ENCODE data around the gene MLN. TPM values are rescaled to one million over a fixed set of nuclear protein-coding genes. Genes with fewer than 3 reads are reported as not detected.

The MLN gene
- polyA plus RNA-seq, 2 of the 4 experiments (the other 2 are of a cell fraction): not detected

DNA sequence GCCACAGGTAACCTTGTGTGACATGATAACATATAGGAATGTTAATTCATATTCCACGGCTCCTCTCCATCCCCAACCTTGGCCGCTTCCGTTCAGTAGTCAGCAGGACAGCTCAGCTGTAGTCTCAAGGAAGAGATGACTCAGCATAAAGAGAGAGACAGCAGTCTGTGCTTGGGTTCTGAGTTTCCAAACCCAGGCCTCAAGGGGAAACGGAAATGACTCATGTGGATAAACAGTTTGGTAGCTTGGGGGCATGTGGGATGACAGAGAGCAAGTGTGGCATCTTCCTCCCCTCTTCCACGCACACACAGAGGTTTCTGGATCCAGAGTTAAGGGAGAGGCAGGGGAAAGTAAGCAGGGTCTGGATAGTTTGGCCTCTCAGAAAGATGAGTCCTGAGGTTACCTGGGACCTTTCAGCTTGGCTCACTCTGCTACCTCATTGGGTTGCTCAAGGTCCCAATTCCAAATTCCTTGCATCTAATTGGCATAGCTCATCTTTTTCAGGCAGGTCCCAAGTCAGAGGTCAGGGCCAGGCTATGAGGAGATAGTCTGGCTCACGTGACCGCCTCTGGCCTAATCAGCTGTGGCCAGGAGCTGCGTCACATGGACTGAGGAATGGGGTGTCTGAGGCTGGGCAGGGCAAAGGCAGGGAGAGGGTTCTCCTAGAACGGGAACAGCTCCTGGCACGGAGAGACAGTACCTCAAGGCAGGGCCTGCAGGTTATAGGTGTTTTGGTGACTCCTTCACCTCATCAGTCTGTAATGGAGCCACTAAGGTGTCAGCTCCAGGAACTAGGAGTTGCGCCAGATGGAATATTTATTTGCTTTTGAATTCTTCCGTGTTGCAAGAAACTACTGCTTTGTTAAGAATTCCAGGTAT is 36.5 kb upstream of the MLN start:
- Histone ChIP-seq H3K4me3 (peak overlapping the region; percentile 3; the same call in 2 of the 3 replicates), H3K9me3 (no peaks in the 10 kb centered on the region; the same call in 2 of the 3 replicates), H3K27ac (peak overlapping the region; percentile 86 to 97), H3K4me2 (peak overlapping the region; percentile 78), H3K4me1 (peaks cover 52% of the 10 kb centered on the region)
- POLR2A ChIA-PET: interaction anchor here (1.2 to 1.7 kb wide), 2 partner anchors 52 to 129 kb away, joined by 4 to 9 read pairs; partner anchors contain the start of genes LEMD2 and UQCC2
- WGBS (ENCODE audit: missing lambda C conversion rate): 6% methylated on average over 10 of the region's 12 CpGs
- CTCF ChIA-PET: interaction anchor here (0.6 to 5.8 kb wide), 11 partner anchors 8 to 315 kb away, joined by 3 to 27 read pairs (median 4); partner anchors contain the start of gene UQCC2
- FAIRE-seq (peak; percentile 51), DNase-seq (ENCODE audit: low read depth in 1 of 2, low spot score in 1 of 2) (peak; percentile 88 to 95), ATAC-seq (peak; percentile 92 to 94)
- TF ChIP-seq, protein P1, sequence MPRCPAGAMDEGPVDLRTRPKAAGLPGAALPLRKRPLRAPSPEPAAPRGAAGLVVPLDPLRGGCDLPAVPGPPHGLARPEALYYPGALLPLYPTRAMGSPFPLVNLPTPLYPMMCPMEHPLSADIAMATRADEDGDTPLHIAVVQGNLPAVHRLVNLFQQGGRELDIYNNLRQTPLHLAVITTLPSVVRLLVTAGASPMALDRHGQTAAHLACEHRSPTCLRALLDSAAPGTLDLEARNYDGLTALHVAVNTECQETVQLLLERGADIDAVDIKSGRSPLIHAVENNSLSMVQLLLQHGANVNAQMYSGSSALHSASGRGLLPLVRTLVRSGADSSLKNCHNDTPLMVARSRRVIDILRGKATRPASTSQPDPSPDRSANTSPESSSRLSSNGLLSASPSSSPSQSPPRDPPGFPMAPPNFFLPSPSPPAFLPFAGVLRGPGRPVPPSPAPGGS (IDR thresholded peaks at IDR 0.05): peak; percentile 44; the same call in 1 of the 3 replicates
- TF ChIP-seq BHLHE40 (IDR thresholded peaks at IDR 0.05; ENCODE audit: low read depth, low read length) (no peak), MAZ (IDR thresholded peaks at IDR 0.05; ENCODE audit: borderline replicate concordance, low read depth, low read length) (no peak), RAD21 (conservative IDR thresholded peaks at IDR 0.05 in 1 of 2, IDR thresholded peaks at IDR 0.05 in 1 of 2) (no peak; a peak in 2 of 5 replicates), JUN (IDR thresholded peaks at IDR 0.05) (peak; percentile 71 to 78; a peak in 4 of 5 replicates), POLR2AphosphoS2 (conservative IDR thresholded peaks at IDR 0.05; ENCODE audit: low read length) (no peak), ZNF302 (CRISPR knock-in tag; IDR thresholded peaks at IDR 0.05) (no peak), RNF2 (IDR thresholded peaks at IDR 0.05; ENCODE audit: borderline replicate concordance, low read depth) (no peak), MAFK (IDR thresholded peaks at IDR 0.05; ENCODE audit: partially characterized antibody) (peak; percentile 100), ZFP36 (IDR thresholded peaks at IDR 0.05; ENCODE audit: borderline replicate concordance, partially characterized antibody) (no peak), NR3C1 (IDR thresholded peaks at IDR 0.05) (no peak), FOSB (CRISPR knock-in tag; IDR thresholded peaks at IDR 0.05) (no peak), HEYL (CRISPR knock-in tag; IDR thresholded peaks at IDR 0.05) (no peak), EP300 (IDR thresholded peaks at IDR 0.05) (peak; percentile 29 to 81; a peak in 2 of 5 replicates), HOXB13 (CRISPR knock-in tag; IDR thresholded peaks at IDR 0.05; ENCODE audit: low read depth) (peak; percentile 12), SREBF2 (IDR thresholded peaks at IDR 0.05) (no peak), CHD4 (IDR thresholded peaks at IDR 0.05; ENCODE audit: borderline replicate concordance) (no peak), ESRRA (IDR thresholded peaks at IDR 0.05; ENCODE audit: borderline replicate concordance, low read length) (no peak), POLR2A (IDR thresholded peaks at IDR 0.05; ENCODE audit: low read length) (peak; percentile 26; the same call in 1 of the 2 replicates), CBX8 (IDR thresholded peaks at IDR 0.05) (no peak), RARB (CRISPR knock-in tag; IDR thresholded peaks at IDR 0.05) (0 out of 2 replicates have a peak, but pooled peaks have one; percentile 17), SMC3 (IDR thresholded peaks at IDR 0.05) (no peak), FOXS1 (CRISPR knock-in tag; IDR thresholded peaks at IDR 0.05) (no peak; the same call in 1 of the 2 replicates), ZSCAN20 (CRISPR knock-in tag; IDR thresholded peaks at IDR 0.05) (no peak), ZC3H11A (IDR thresholded peaks at IDR 0.05) (no peak), RCOR1 (IDR thresholded peaks at IDR 0.05; ENCODE audit: low read depth, low read length) (no peak), NFE2L2 (conservative IDR thresholded peaks at IDR 0.05; ENCODE audit: low read length) (peak; percentile 99)
- TF ChIP-seq, protein P2, sequence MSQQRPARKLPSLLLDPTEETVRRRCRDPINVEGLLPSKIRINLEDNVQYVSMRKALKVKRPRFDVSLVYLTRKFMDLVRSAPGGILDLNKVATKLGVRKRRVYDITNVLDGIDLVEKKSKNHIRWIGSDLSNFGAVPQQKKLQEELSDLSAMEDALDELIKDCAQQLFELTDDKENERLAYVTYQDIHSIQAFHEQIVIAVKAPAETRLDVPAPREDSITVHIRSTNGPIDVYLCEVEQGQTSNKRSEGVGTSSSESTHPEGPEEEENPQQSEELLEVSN (IDR thresholded peaks at IDR 0.05; ENCODE audit: borderline replicate concordance, low read depth): peak; percentile 32; the same call in 1 of the 2 replicates
- TF ChIP-seq, protein P3, sequence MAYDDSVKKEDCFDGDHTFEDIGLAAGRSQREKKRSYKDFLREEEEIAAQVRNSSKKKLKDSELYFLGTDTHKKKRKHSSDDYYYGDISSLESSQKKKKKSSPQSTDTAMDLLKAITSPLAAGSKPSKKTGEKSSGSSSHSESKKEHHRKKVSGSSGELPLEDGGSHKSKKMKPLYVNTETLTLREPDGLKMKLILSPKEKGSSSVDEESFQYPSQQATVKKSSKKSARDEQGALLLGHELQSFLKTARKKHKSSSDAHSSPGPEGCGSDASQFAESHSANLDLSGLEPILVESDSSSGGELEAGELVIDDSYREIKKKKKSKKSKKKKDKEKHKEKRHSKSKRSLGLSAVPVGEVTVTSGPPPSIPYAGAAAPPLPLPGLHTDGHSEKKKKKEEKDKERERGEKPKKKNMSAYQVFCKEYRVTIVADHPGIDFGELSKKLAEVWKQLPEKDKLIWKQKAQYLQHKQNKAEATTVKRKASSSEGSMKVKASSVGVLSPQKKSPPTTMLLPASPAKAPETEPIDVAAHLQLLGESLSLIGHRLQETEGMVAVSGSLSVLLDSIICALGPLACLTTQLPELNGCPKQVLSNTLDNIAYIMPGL (CRISPR knock-in tag; IDR thresholded peaks at IDR 0.05; ENCODE audit: borderline replicate concordance): no peak
- TF ChIP-seq, protein P4, sequence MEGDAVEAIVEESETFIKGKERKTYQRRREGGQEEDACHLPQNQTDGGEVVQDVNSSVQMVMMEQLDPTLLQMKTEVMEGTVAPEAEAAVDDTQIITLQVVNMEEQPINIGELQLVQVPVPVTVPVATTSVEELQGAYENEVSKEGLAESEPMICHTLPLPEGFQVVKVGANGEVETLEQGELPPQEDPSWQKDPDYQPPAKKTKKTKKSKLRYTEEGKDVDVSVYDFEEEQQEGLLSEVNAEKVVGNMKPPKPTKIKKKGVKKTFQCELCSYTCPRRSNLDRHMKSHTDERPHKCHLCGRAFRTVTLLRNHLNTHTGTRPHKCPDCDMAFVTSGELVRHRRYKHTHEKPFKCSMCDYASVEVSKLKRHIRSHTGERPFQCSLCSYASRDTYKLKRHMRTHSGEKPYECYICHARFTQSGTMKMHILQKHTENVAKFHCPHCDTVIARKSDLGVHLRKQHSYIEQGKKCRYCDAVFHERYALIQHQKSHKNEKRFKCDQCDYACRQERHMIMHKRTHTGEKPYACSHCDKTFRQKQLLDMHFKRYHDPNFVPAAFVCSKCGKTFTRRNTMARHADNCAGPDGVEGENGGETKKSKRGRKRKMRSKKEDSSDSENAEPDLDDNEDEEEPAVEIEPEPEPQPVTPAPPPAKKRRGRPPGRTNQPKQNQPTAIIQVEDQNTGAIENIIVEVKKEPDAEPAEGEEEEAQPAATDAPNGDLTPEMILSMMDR (IDR thresholded peaks at IDR 0.05): no peak
- TF ChIP-seq, protein P5, sequence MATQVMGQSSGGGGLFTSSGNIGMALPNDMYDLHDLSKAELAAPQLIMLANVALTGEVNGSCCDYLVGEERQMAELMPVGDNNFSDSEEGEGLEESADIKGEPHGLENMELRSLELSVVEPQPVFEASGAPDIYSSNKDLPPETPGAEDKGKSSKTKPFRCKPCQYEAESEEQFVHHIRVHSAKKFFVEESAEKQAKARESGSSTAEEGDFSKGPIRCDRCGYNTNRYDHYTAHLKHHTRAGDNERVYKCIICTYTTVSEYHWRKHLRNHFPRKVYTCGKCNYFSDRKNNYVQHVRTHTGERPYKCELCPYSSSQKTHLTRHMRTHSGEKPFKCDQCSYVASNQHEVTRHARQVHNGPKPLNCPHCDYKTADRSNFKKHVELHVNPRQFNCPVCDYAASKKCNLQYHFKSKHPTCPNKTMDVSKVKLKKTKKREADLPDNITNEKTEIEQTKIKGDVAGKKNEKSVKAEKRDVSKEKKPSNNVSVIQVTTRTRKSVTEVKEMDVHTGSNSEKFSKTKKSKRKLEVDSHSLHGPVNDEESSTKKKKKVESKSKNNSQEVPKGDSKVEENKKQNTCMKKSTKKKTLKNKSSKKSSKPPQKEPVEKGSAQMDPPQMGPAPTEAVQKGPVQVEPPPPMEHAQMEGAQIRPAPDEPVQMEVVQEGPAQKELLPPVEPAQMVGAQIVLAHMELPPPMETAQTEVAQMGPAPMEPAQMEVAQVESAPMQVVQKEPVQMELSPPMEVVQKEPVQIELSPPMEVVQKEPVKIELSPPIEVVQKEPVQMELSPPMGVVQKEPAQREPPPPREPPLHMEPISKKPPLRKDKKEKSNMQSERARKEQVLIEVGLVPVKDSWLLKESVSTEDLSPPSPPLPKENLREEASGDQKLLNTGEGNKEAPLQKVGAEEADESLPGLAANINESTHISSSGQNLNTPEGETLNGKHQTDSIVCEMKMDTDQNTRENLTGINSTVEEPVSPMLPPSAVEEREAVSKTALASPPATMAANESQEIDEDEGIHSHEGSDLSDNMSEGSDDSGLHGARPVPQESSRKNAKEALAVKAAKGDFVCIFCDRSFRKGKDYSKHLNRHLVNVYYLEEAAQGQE (IDR thresholded peaks at IDR 0.05): no peak
